Activated CD4-positive, CD25-positive, alpha-beta regulatory T cell treated with anti-CD3 and anti-CD28 coated beads, Interleukin-2, amount 50 U/mL, for 16 hours (primary cell): ENCODE data around the gene APPBP2.

Source experiments
- DNase-seq: peaks from one replicate; pipeline ENCODE4 v3.0.0-alpha.2; 2020; ENCODE audit warnings: low read depth, low spot score

Gene APPBP2

GRCh38 chr17:60393840-60394723 lies 132.0 kb downstream of the APPBP2 start:
- DNase-seq: no peak
